ENCODE results near the gene SLC10A3.

GRCh38 chrX:154440623-154441357 lies 49.6 kb downstream of the SLC10A3 start:
- TF ChIP-seq POLR2A (IDR thresholded peaks at IDR 0.05; ENCODE audit: low read length) (no peak), GATA1 (IDR thresholded peaks at IDR 0.05; ENCODE audit: low read depth, low read length) (no peak)

Measured in erythroblast (primary cell).